Cardiac fibroblast (primary cell): Measurements from ENCODE around the gene RSPH6A.

Experiments
- DNase-seq, 2 donors: peaks; one replicate each; pipeline versions ENCODE4 v3.0.0 to v3.0.0-alpha.2; 2010; ENCODE audit warnings: low read depth in 2 of 2
- H3K4me3 ChIP-seq, 2 donors: replicated peaks in 1 of 2; 1 replicate in 1 of 2; 2 replicates in 1 of 2; pipeline ENCODE4 v1.5.1; 2011; ENCODE audit warnings: low read depth in 2 of 2, low read length in 2 of 2, mild to moderate bottlenecking in 2 of 2, moderate library complexity in 1 of 2
- CTCF ChIP-seq: IDR thresholded peaks from one replicate; pipeline ENCODE4 v1.5.1; 2011; ENCODE audit warnings: low read depth, mild to moderate bottlenecking, low read length, inconsistent platforms

RSPH6A gene

DNA sequence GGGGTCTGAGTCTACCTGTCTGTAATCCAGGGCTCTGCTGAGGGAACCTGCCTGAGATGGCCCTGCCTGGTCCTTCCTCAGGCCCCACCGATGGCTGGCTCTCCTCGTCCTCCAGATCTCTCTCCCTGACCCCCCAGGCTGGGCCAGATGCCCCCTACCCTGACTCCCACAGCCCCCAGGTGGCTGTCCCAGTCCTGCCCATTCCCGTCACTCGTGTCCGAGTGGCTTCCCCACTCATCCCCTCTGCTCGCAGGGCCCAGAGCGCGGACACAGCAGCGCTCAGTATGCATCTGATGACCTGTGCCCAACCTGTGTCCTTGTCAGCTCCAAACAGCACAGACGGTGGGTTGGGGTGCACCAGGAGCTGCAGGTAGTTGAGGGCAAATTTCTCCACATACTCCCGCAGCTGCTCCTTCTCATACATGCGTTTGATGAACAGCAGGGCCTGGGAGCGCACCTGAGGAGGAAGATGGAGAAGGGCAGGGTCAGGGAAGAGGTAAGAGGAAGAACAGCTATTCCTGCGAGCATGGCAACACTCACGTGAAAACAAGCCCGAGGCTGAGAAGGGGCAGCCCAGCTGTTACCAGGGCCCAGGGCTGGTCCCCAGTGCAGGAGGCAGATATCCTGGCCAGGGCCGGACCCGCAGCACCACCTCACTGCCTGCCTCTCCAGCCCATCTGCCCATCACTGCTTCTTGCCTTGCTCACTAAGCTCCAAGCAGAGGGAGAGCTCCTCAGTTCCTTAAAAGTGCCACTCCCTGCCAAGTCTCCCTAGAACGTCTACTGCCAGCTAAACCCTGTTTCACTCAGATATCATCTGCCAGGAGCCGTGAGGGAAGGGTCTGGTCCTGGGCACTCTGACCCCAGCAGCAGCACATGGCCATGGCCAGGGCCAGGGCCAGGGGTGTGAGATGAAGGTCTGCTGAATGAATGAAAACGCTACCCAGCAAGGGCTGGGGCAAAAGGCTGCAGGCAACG is 11.1 kb upstream of the RSPH6A start:
- no peak for DNase-seq
- no peak overlapping the region for H3K4me3 ChIP-seq
- TF ChIP-seq CTCF = no peak

- no peak for TF ChIP-seq CTCF
- no peak for DNase-seq
Measured at GRCh38 chr19:45825263-45825605, 10.1 kb upstream of the RSPH6A start.

DNA sequence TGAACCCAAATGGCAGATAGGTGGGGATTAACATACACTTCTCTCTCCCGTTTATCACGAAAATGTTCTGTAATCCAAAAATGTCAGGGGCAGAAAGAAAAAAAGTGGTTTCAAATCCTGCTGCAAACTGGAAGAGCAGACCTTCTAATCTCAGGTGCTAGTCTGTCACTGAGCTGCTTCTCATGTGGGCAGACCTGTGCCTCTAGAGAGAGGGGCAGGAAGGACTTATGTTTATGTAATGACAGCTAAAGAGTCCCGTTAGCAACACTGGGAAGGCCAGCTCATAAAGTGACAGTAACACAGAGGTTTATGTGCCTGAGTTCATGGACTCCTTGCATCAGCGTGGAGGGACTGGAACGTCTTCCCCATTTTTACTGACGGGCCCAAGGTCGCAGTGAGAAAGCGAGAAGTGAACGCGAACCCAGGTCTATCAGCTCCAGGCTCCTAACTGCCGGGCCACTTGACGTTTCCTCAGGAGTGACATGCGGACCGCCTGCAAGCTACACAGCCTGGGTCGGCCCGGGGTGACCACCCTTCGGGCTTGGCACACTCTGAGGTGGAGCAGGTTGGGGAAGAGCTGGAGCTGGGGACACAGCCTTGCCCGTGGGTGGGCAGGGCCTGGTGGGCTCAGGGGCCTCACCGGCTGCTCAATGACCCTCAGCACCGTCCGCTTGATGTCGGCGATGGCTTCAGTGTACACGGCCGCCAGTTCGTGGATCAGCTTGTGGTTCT is 9.6 kb upstream of the RSPH6A start:
- H3K4me3 ChIP-seq = no peak overlapping the region
- no peak for TF ChIP-seq CTCF
- DNase-seq = no peak

More at GRCh38 chr19:45825263-45825605, 10.1 kb upstream of the RSPH6A start:
- H3K4me3 ChIP-seq = no peak overlapping the region

GRCh38 chr19:45824041-45824471 is 8.9 kb upstream of the RSPH6A start:
- TF ChIP-seq CTCF = no peak
- peak in 1 of 2 donors; percentile 14 for DNase-seq
- no peak overlapping the region for H3K4me3 ChIP-seq

GRCh38 chr19:45823182-45823581 is 8.1 kb upstream of the RSPH6A start:
- H3K4me3 ChIP-seq = no peak overlapping the region
- no peak for TF ChIP-seq CTCF
- no peak for DNase-seq

DNA sequence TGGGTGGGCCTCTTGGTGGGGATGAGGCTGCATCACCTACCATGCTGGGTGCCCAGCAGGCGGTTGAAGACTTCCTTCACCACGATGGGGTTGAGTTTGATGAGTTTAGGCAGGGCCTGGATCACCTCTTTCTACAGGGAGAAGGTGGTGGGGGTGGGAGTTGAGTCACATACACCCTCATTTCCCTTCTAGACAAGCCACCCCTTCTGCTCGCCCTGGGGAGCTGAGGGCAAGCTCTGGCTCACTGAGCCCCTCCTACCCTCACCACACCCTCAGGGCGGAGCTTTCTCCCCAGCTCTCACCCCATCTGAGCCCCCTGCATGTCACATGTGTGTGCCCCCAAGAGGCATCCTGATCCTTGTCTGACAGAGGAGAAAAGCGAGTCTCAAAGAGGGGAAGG is 7.6 kb upstream of the RSPH6A start:
- no peak for DNase-seq
- H3K4me3 ChIP-seq = no peak overlapping the region
- TF ChIP-seq CTCF = no peak
